Neuronal stem cell (in vitro differentiated cells): ENCODE results near the gene SLIT3.

Source experiments
- DNase-seq: peaks from one replicate; pipeline ENCODE4 v3.0.0-alpha.2; 2013; ENCODE audit warnings: low spot score
- H2AFZ ChIP-seq: one replicate; pipeline ENCODE4 v1.6.1; 2013; ENCODE audit warnings: mild to moderate bottlenecking, low read length, inconsistent platforms
- H2AK5ac ChIP-seq: 2 replicates; pipeline ENCODE4 v1.6.1; 2013; ENCODE audit warnings: low read depth, mild to moderate bottlenecking, inconsistent platforms, low read length, moderate library complexity, mixed read lengths
- H2BK120ac ChIP-seq: 2 replicates; pipeline ENCODE4 v1.6.1; 2013; ENCODE audit warnings: low read depth, mild to moderate bottlenecking, inconsistent platforms, low read length, moderate library complexity, mixed read lengths
- H2BK12ac ChIP-seq: one replicate; pipeline ENCODE4 v1.6.1; 2013; ENCODE audit warnings: low read length, inconsistent platforms
- H2BK15ac ChIP-seq: 2 replicates; pipeline ENCODE4 v1.6.1; 2013; ENCODE audit warnings: mild to moderate bottlenecking, low read length, inconsistent platforms, mixed read lengths
- H2BK5ac ChIP-seq: one replicate; pipeline ENCODE4 v1.6.1; 2013; ENCODE audit warnings: inconsistent platforms, mild to moderate bottlenecking, low read length, moderate library complexity
- H3K14ac ChIP-seq: one replicate; pipeline ENCODE4 v1.6.1; 2013; ENCODE audit warnings: low read length, inconsistent platforms
- H3K18ac ChIP-seq: 2 replicates; pipeline ENCODE4 v1.6.1; 2013; ENCODE audit warnings: low read length, inconsistent platforms
- H3K23ac ChIP-seq: 2 replicates; pipeline ENCODE4 v1.6.1; 2013; ENCODE audit warnings: low read depth, mild to moderate bottlenecking, mixed read lengths, low read length, inconsistent platforms; ENCODE audit not compliant: poor library complexity
- H3K27ac ChIP-seq: replicated peaks from 3 replicates; pipeline ENCODE4 v1.5.1; 2013; ENCODE audit warnings: low read length, inconsistent platforms
- H3K27me3 ChIP-seq, 3 experiments: 2 replicates each; pipeline ENCODE4 v1.6.1; 2013; ENCODE audit warnings: low read length in 3 of 3, mild to moderate bottlenecking in 2 of 3, inconsistent platforms in 1 of 3, low read depth in 1 of 3, mixed read lengths in 1 of 3, moderate library complexity in 1 of 3; ENCODE audit not compliant: control insufficient read depth in 3 of 3, insufficient read depth in 3 of 3
- H3K36me3 ChIP-seq, 2 donors: replicated peaks in 1 of 2; 2 replicates each; pipeline ENCODE4 v1.6.1; 2013; ENCODE audit warnings: low read length in 2 of 2; ENCODE audit not compliant: control insufficient read depth in 2 of 2, insufficient read depth in 2 of 2
- H3K4ac ChIP-seq: 2 replicates; pipeline ENCODE4 v1.6.1; 2013; ENCODE audit warnings: inconsistent platforms, mild to moderate bottlenecking, low read length, moderate library complexity
- H3K4me1 ChIP-seq, 2 donors: 1 replicate in 1 of 2; 2 replicates in 1 of 2; pipeline ENCODE4 v1.6.1; 2013; ENCODE audit warnings: low read length in 2 of 2, low read depth in 1 of 2; ENCODE audit not compliant: control insufficient read depth in 2 of 2, insufficient read depth in 1 of 2
- H3K4me2 ChIP-seq: one replicate; pipeline ENCODE4 v1.6.1; 2013; ENCODE audit warnings: mild to moderate bottlenecking, low read length, inconsistent platforms; ENCODE audit not compliant: insufficient read depth, poor library complexity, severe bottlenecking
- H3K4me3 ChIP-seq, 2 donors: 2 replicates each; pipeline ENCODE4 v1.5.1; 2013; ENCODE audit warnings: low read length in 2 of 2, mild to moderate bottlenecking in 2 of 2, inconsistent platforms in 1 of 2, moderate library complexity in 1 of 2
- H3K79me1 ChIP-seq: one replicate; pipeline ENCODE4 v1.6.1; 2013; ENCODE audit warnings: low read depth, mild to moderate bottlenecking, inconsistent platforms, low read length, moderate library complexity
- H3K9ac ChIP-seq: one replicate; pipeline ENCODE4 v1.6.1; 2013; ENCODE audit warnings: mild to moderate bottlenecking, low read depth, low read length, inconsistent platforms; ENCODE audit not compliant: poor library complexity
- H3K9me3 ChIP-seq, 2 donors: replicated peaks in 1 of 2; 2 replicates each; pipeline versions ENCODE3 to v1.6.1; 2013; ENCODE audit warnings: low read length in 2 of 2, mild to moderate bottlenecking in 2 of 2, inconsistent platforms in 1 of 2, low read depth in 1 of 2, mixed read lengths in 1 of 2, moderate library complexity in 1 of 2; ENCODE audit not compliant: control insufficient read depth in 2 of 2, insufficient read depth in 1 of 2
- H4K8ac ChIP-seq: one replicate; pipeline ENCODE4 v1.6.1; 2013; ENCODE audit warnings: low read depth, mild to moderate bottlenecking, inconsistent platforms, low read length, moderate library complexity
- H4K91ac ChIP-seq: one replicate; pipeline ENCODE4 v1.6.1; 2013; ENCODE audit warnings: low read length, low read depth, mild to moderate bottlenecking, inconsistent platforms; ENCODE audit not compliant: poor library complexity
- WGBS, 2 donors: extraction: QIAGEN DNeasy Blood & Tissue Kit; methylation state at CpG; one replicate each; pipeline ENCODE4 v1.1.7; 2013; ENCODE audit warnings: missing lambda C conversion rate in 2 of 2, mixed read lengths in 1 of 2; ENCODE audit not compliant: insufficient read length in 2 of 2, insufficient replicate concordance in 1 of 2; ENCODE audit errors: extremely low coverage in 2 of 2; 5-methylcytosine and 5-hydroxymethylcytosine counted together

SLIT3 gene

GRCh38 chr5:169196059-169196458 is 104.9 kb downstream of the SLIT3 start:
- Histone ChIP-seq H2AK5ac (no peak overlapping the region), H3K14ac (no peak overlapping the region), H3K4me2 (no peak overlapping the region), H2BK5ac (no peak overlapping the region), H3K36me3 (no peaks in the 10 kb centered on the region), H3K4me3 (no peak overlapping the region), H4K91ac (no peak overlapping the region), H4K8ac (no peak overlapping the region), H3K4ac (no peak overlapping the region), H3K18ac (no peak overlapping the region), H3K27me3 (no peaks in the 10 kb centered on the region), H3K9me3 (peaks cover 0 to 3% of the 10 kb centered on the region in 2 donors), H2BK12ac (no peak overlapping the region), H3K4me1 (peaks cover 0 to 3% of the 10 kb centered on the region in 2 donors), H3K9ac (no peak overlapping the region), H3K23ac (no peak overlapping the region), H2AFZ (no peak overlapping the region), H3K79me1 (no peaks in the 10 kb centered on the region), H2BK15ac (no peak overlapping the region), H2BK120ac (no peak overlapping the region), H3K27ac (no peak overlapping the region)
- DNase-seq: no peak
- WGBS, 2 donors: no CpG with 5 or more reads among the region's 6 CpGs

- H3K4me3 ChIP-seq: no peak overlapping the region
- peaks cover 0 to 3% of the 10 kb centered on the region in 2 donors for H3K4me1 ChIP-seq
- no peak overlapping the region for H3K27ac ChIP-seq
- H2BK120ac ChIP-seq: no peak overlapping the region
- no peak overlapping the region for H3K18ac ChIP-seq
- no peak overlapping the region for H3K4me2 ChIP-seq
- H2BK12ac ChIP-seq: no peak overlapping the region
- no peaks in the 10 kb centered on the region for H3K79me1 ChIP-seq
- no peak overlapping the region for H4K8ac ChIP-seq
- no peaks in the 10 kb centered on the region for H3K36me3 ChIP-seq
- H2BK15ac ChIP-seq: no peak overlapping the region
- no peak overlapping the region for H3K4ac ChIP-seq
- no peak overlapping the region for H4K91ac ChIP-seq
- no peaks in the 10 kb centered on the region for H3K27me3 ChIP-seq
- H3K14ac ChIP-seq: no peak overlapping the region
- H2AFZ ChIP-seq: no peak overlapping the region
- H2AK5ac ChIP-seq: no peak overlapping the region
- H3K23ac ChIP-seq: no peak overlapping the region
- WGBS, 2 donors: no CpG with 5 or more reads among the region's 8 CpGs
- no peak for DNase-seq
- peaks cover 0 to 3% of the 10 kb centered on the region in 2 donors for H3K9me3 ChIP-seq
- H2BK5ac ChIP-seq: no peak overlapping the region
- H3K9ac ChIP-seq: no peak overlapping the region
Measured at GRCh38 chr5:169195601-169196000, 105.3 kb downstream of the SLIT3 start.

GRCh38 chr5:169192536-169192935 is 108.4 kb downstream of the SLIT3 start:
- H3K4ac ChIP-seq: no peak overlapping the region
- H3K14ac ChIP-seq: no peak overlapping the region
- no peak overlapping the region for H3K27ac ChIP-seq
- H3K23ac ChIP-seq: no peak overlapping the region
- H2AFZ ChIP-seq: no peak overlapping the region
- no peak overlapping the region for H2BK5ac ChIP-seq
- WGBS, 2 donors: no CpG with 5 or more reads among the region's 3 CpGs
- no peak overlapping the region for H3K9ac ChIP-seq
- no peaks in the 10 kb centered on the region for H3K36me3 ChIP-seq
- no peak overlapping the region for H2BK120ac ChIP-seq
- H3K4me3 ChIP-seq: no peak overlapping the region
- no peaks in the 10 kb centered on the region for H3K27me3 ChIP-seq
- no peak overlapping the region for H4K91ac ChIP-seq
- no peak overlapping the region for H2BK15ac ChIP-seq
- no peak overlapping the region for H4K8ac ChIP-seq
- no peak for DNase-seq
- peaks cover 0 to 3% of the 10 kb centered on the region in 2 donors for H3K9me3 ChIP-seq
- H3K79me1 ChIP-seq: no peaks in the 10 kb centered on the region
- H3K4me1 ChIP-seq: no peaks in the 10 kb centered on the region
- H3K4me2 ChIP-seq: no peak overlapping the region
- no peak overlapping the region for H2AK5ac ChIP-seq
- no peak overlapping the region for H3K18ac ChIP-seq
- H2BK12ac ChIP-seq: no peak overlapping the region

- Histone ChIP-seq H3K14ac (no peak overlapping the region), H4K8ac (no peak overlapping the region), H3K9me3 (no peaks in the 10 kb centered on the region), H2BK5ac (no peak overlapping the region), H3K4me3 (no peak overlapping the region), H3K27ac (no peak overlapping the region), H3K27me3 (no peaks in the 10 kb centered on the region), H2BK15ac (no peak overlapping the region), H3K4me1 (no peaks in the 10 kb centered on the region), H3K23ac (no peak overlapping the region), H2BK120ac (no peak overlapping the region), H4K91ac (no peak overlapping the region), H2BK12ac (no peak overlapping the region), H2AK5ac (no peak overlapping the region), H2AFZ (no peak overlapping the region), H3K4me2 (no peak overlapping the region), H3K36me3 (no peaks in the 10 kb centered on the region), H3K4ac (no peak overlapping the region), H3K18ac (no peak overlapping the region), H3K79me1 (no peaks in the 10 kb centered on the region), H3K9ac (no peak overlapping the region)
- WGBS, 2 donors: no CpG with 5 or more reads among the region's 1 CpG
- DNase-seq: no peak
Measured at GRCh38 chr5:169190849-169191248, 110.1 kb downstream of the SLIT3 start.
